Suprapubic skin (tissue), 4 donors: Measurements from ENCODE around the gene TRAF3. TPM values are rescaled to one million over a fixed set of nuclear protein-coding genes. Genes with fewer than 3 reads are reported as not detected.

Experiments used
- DNase-seq, 2 donors: peaks; one replicate each; pipeline ENCODE4 v3.0.0-alpha.2; 2019; ENCODE audit warnings: low spot score in 2 of 2
- H3K27ac ChIP-seq: fragments of 200-600 bp; sonication (generic); one replicate; pipeline ENCODE4 v1.5.1; 2019
- H3K27me3 ChIP-seq: fragments of 200-600 bp; sonication (generic); one replicate; pipeline ENCODE4 v1.5.1; 2019
- H3K36me3 ChIP-seq: fragments of 200-600 bp; sonication (generic); one replicate; pipeline ENCODE4 v1.5.1; 2019
- H3K4me1 ChIP-seq: fragments of 200-600 bp; sonication (generic); one replicate; pipeline ENCODE4 v1.5.1; 2019
- H3K4me3 ChIP-seq: fragments of 200-600 bp; sonication (generic); one replicate; pipeline ENCODE4 v1.5.1; 2019; ENCODE audit warnings: mild to moderate bottlenecking
- H3K9me3 ChIP-seq: fragments of 200-600 bp; sonication (generic); one replicate; pipeline ENCODE4 v1.5.1; 2019
- CTCF ChIP-seq, 2 donors: fragments of 200-600 bp in 1 of 2; fragments of 450-650 bp in 1 of 2; sonication (generic) in 1 of 2; IDR thresholded peaks; one replicate each; pipeline ENCODE4 v1.5.1; 2016 to 2019; ENCODE audit warnings: antibody characterized with exemption in 2 of 2, mild to moderate bottlenecking in 1 of 2, moderate library complexity in 1 of 2
- EP300 ChIP-seq: sonication (generic); formaldehyde crosslinking; IDR thresholded peaks from one replicate; pipeline ENCODE4 v1.6.1; 2017; ENCODE audit warnings: antibody characterized with exemption
- POLR2A ChIP-seq, 2 donors: fragments of 450-650 bp; IDR thresholded peaks; one replicate each; pipeline ENCODE4 v1.6.1; 2017; ENCODE audit warnings: antibody characterized with exemption in 2 of 2, mild to moderate bottlenecking in 2 of 2, moderate library complexity in 2 of 2
- POLR2AphosphoS5 ChIP-seq, 3 donors: sonication (generic); formaldehyde crosslinking; IDR thresholded peaks; one replicate each; pipeline ENCODE4 v1.6.1; 2017; ENCODE audit warnings: antibody characterized with exemption in 3 of 3
- WGBS: methylation state at CpG from one replicate; pipeline ENCODE4 v1.1.5; 2018; 5-methylcytosine and 5-hydroxymethylcytosine counted together
- total RNA-seq, 4 donors: library from RNA; depleted of rRNA; stranded (reverse); fragments of >200 nt; gene quantifications; one replicate each; pipeline ENCODE4 v1.1.0, GENCODE V29; 2016

The TRAF3 gene
- total RNA-seq, 4 donors from 2014 or later, result 8.7 to 22.8 (median 14.2) TPM

- H3K9me3 ChIP-seq, result no peaks in the 10 kb centered on the region
- DNase-seq, result no peak
- TF ChIP-seq POLR2A (IDR thresholded peaks at IDR 0.05), result no peak
- TF ChIP-seq POLR2AphosphoS5 (IDR thresholded peaks at IDR 0.05), result no peak
- TF ChIP-seq CTCF (IDR thresholded peaks at IDR 0.05), result no peak
- TF ChIP-seq EP300, result no peak
- H3K4me3 ChIP-seq, result no peak overlapping the region
- no peaks in the 10 kb centered on the region for H3K4me1 ChIP-seq
- no peaks in the 10 kb centered on the region for H3K36me3 ChIP-seq
- H3K27ac ChIP-seq, result no peak overlapping the region
- H3K27me3 ChIP-seq, result no peaks in the 10 kb centered on the region
- WGBS, result 88% methylated on average over 5 of the region's 5 CpGs
These were observed 28.7 kb downstream of the TRAF3 start for GRCh38 chr14:102805941-102806340.

DNA sequence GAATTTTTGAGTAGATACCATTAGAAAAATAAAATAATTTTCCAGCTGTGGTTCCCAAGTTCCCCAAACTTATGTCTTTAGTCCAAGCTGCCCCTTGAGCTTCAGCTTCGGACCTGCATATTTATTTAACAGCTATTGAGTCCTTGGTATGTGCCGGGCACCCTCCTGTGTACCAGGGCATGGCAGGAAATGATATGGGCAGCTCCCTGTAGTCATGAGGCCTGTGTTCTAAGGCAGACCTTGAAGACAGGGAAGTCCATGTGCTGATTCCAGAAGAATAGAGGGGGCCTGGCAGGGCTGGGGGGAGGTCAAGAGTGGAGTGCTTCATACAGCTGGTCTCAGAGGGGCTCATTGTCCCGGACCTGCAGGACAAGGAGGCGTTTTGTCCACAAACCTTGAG is 29.2 kb downstream of the TRAF3 start:
- WGBS, result 89% methylated on average over 3 of the region's 4 CpGs
- DNase-seq, result no peak
- H3K27me3 ChIP-seq, result no peaks in the 10 kb centered on the region
- no peak overlapping the region for H3K4me3 ChIP-seq
- no peak for TF ChIP-seq CTCF (IDR thresholded peaks at IDR 0.05)
- no peak for TF ChIP-seq EP300
- TF ChIP-seq POLR2AphosphoS5 (IDR thresholded peaks at IDR 0.05), result no peak
- no peak for TF ChIP-seq POLR2A (IDR thresholded peaks at IDR 0.05)
- no peaks in the 10 kb centered on the region for H3K36me3 ChIP-seq
- no peaks in the 10 kb centered on the region for H3K4me1 ChIP-seq
- no peak overlapping the region for H3K27ac ChIP-seq
- no peaks in the 10 kb centered on the region for H3K9me3 ChIP-seq

- DNase-seq, result no peak
- no peaks in the 10 kb centered on the region for H3K4me1 ChIP-seq
- TF ChIP-seq POLR2A (IDR thresholded peaks at IDR 0.05) (no peak), POLR2AphosphoS5 (IDR thresholded peaks at IDR 0.05) (no peak), EP300 (no peak), CTCF (IDR thresholded peaks at IDR 0.05) (no peak)
- H3K27ac ChIP-seq, result no peak overlapping the region
- H3K36me3 ChIP-seq, result no peaks in the 10 kb centered on the region
- no peak overlapping the region for H3K4me3 ChIP-seq
- WGBS, result 92% methylated on average over 4 of the region's 4 CpGs
- no peaks in the 10 kb centered on the region for H3K27me3 ChIP-seq
- H3K9me3 ChIP-seq, result no peaks in the 10 kb centered on the region
These were observed 29.8 kb downstream of the TRAF3 start for GRCh38 chr14:102807013-102807406.

- 84% methylated on average over 3 of the region's 3 CpGs for WGBS
- Histone ChIP-seq H3K36me3 (no peaks in the 10 kb centered on the region), H3K27ac (no peak overlapping the region)
These were observed 32.6 kb downstream of the TRAF3 start for GRCh38 chr14:102809870-102810269.

DNA sequence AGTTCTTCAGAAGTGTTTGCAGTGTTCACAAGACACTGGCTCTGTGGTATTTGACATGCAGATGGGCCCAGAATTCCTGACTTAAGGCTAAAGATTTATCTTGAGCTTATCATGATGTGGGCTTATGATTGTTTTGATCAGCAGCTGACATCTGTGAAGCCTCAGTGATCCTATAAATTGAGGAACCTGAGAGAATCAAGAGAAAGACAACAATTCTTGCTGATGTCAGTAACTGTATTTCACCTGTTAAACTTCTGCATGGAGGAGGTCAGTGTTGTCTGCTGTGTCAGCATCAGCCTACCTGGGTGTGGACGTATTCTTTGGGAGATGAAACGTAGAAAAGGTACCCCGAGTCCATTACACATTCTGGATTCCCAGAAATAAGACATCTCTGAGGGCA is 33.3 kb downstream of the TRAF3 start:
- Histone ChIP-seq H3K27me3 (no peaks in the 10 kb centered on the region), H3K4me1 (no peaks in the 10 kb centered on the region), H3K36me3 (no peaks in the 10 kb centered on the region), H3K27ac (no peak overlapping the region), H3K9me3 (no peaks in the 10 kb centered on the region), H3K4me3 (no peak overlapping the region)
- DNase-seq, result no peak
- whole genome bisulfite sequencing, result 86% methylated on average over 3 of the region's 3 CpGs
- no peak for TF ChIP-seq POLR2AphosphoS5 (IDR thresholded peaks at IDR 0.05)

More at GRCh38 chr14:102809870-102810269, 32.6 kb downstream of the TRAF3 start:
- Histone ChIP-seq H3K27me3 (no peaks in the 10 kb centered on the region), H3K4me3 (no peak overlapping the region), H3K4me1 (no peaks in the 10 kb centered on the region), H3K9me3 (no peaks in the 10 kb centered on the region)
- TF ChIP-seq EP300 (no peak), CTCF (IDR thresholded peaks at IDR 0.05) (no peak), POLR2A (IDR thresholded peaks at IDR 0.05) (no peak), POLR2AphosphoS5 (IDR thresholded peaks at IDR 0.05) (no peak)
- DNase-seq, result no peak
